ENCODE measurements around the gene FAT2. TPM values are rescaled to one million over a fixed set of nuclear protein-coding genes. Genes with fewer than 3 reads are reported as not detected.

The FAT2 gene
- total RNA-seq, 4 donors from 2014 or later: 0.13 to 5.6 (median 0.62) TPM; not detected in 1

DNA sequence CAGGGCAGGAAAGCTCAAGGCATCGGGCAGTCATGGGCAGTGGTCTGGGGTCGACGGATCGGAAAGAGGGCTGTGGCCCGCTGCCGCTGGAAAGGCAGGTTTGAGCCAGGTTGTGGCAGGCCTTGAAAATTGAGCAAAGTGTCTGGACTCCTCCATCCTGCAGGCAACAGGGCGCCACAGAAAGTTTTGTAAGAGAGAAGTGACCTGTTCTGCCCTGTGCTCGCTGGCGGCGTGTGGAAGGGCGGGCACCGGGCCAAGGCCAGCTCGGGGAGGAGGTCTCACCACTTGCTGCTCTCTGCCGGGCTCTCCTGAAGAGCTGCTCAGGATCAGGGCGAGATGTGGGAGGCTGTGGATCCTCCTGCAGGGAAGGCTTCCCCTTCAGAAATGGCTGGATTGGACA, 41.4 kb upstream of the FAT2 start:
- WGBS, 2 donors (ENCODE audit: low coverage in 1 of 2): 80 to 100% methylated on average over 2 to 4 of the region's 15 CpGs
- H3K27ac ChIP-seq: no peak overlapping the region
- no peak for ATAC-seq
- TF ChIP-seq EP300 (IDR thresholded peaks at IDR 0.05): no peak
- TF ChIP-seq POLR2A (IDR thresholded peaks at IDR 0.05): no peak
- no peak for TF ChIP-seq POLR2AphosphoS5 (IDR thresholded peaks at IDR 0.05)
- TF ChIP-seq, protein P1, sequence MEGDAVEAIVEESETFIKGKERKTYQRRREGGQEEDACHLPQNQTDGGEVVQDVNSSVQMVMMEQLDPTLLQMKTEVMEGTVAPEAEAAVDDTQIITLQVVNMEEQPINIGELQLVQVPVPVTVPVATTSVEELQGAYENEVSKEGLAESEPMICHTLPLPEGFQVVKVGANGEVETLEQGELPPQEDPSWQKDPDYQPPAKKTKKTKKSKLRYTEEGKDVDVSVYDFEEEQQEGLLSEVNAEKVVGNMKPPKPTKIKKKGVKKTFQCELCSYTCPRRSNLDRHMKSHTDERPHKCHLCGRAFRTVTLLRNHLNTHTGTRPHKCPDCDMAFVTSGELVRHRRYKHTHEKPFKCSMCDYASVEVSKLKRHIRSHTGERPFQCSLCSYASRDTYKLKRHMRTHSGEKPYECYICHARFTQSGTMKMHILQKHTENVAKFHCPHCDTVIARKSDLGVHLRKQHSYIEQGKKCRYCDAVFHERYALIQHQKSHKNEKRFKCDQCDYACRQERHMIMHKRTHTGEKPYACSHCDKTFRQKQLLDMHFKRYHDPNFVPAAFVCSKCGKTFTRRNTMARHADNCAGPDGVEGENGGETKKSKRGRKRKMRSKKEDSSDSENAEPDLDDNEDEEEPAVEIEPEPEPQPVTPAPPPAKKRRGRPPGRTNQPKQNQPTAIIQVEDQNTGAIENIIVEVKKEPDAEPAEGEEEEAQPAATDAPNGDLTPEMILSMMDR (IDR thresholded peaks at IDR 0.05): no peak
- no peak overlapping the region for H3K4me3 ChIP-seq
- H3K27me3 ChIP-seq: peaks cover 30% of the 10 kb centered on the region
- no peaks in the 10 kb centered on the region for H3K4me1 ChIP-seq
- no peaks in the 10 kb centered on the region for H3K9me3 ChIP-seq
- no peaks in the 10 kb centered on the region for H3K36me3 ChIP-seq

DNA sequence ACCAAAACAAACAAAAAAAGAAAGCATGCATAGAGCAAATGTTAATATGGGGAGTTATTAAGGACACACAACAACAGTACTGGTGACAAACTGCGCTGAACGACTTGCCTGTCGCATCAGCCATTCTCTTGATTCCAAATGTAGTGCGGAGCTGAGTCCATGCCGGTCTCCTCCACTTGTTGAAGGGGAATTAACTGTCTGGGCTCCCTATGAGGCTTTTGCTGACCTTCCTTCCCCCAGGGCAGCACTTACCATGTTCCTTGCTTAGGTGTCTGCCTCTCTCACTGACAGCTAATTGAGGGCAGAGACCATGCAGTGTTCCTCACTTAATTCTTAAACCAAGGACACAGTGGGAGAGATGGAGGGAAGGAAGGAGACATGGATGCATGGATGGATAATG, 40.8 kb upstream of the FAT2 start:
- no peaks in the 10 kb centered on the region for H3K36me3 ChIP-seq
- H3K4me1 ChIP-seq: no peaks in the 10 kb centered on the region
- TF ChIP-seq, protein P1 (IDR thresholded peaks at IDR 0.05): no peak
- no peak for TF ChIP-seq EP300 (IDR thresholded peaks at IDR 0.05)
- TF ChIP-seq POLR2A (IDR thresholded peaks at IDR 0.05): no peak
- no peak overlapping the region for H3K4me3 ChIP-seq
- no peak for ATAC-seq
- peaks cover 30% of the 10 kb centered on the region for H3K27me3 ChIP-seq
- 88% methylated on average over 5 of the region's 5 CpGs; no CpG with 5 or more reads in 1 of the 2 donors for WGBS, 2 donors (ENCODE audit: low coverage in 1 of 2)
- no peaks in the 10 kb centered on the region for H3K9me3 ChIP-seq
- H3K27ac ChIP-seq: no peak overlapping the region

DNA sequence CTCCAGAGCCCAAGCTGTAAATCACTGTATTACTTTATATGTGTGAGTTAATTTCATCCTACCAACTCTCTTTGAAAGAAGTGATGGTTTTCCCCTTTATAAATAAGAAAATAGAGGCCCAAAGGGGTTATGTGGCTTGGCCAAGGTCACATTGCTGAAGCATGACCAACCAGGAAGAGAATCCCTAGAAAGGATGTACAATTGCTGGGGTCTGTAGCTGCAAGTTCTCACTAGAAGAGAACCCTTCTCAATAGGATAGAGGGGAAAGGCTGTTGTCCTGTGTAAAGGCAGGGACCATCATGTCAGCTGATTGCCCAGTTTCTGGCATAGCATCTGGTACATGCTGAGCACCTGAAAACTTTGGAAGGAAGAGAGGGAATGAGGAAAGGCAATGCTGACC, 39.0 kb upstream of the FAT2 start:
- ATAC-seq: no peak
- Histone ChIP-seq H3K27me3 (peaks cover 19% of the 10 kb centered on the region), H3K4me1 (no peaks in the 10 kb centered on the region), H3K4me3 (no peak overlapping the region), H3K36me3 (no peaks in the 10 kb centered on the region), H3K9me3 (no peaks in the 10 kb centered on the region), H3K27ac (no peak overlapping the region)
- TF ChIP-seq, protein P1 (IDR thresholded peaks at IDR 0.05): no peak
- TF ChIP-seq POLR2A (IDR thresholded peaks at IDR 0.05): no peak
- TF ChIP-seq EP300 (IDR thresholded peaks at IDR 0.05): no peak
- no peak for TF ChIP-seq POLR2AphosphoS5 (IDR thresholded peaks at IDR 0.05)

DNA sequence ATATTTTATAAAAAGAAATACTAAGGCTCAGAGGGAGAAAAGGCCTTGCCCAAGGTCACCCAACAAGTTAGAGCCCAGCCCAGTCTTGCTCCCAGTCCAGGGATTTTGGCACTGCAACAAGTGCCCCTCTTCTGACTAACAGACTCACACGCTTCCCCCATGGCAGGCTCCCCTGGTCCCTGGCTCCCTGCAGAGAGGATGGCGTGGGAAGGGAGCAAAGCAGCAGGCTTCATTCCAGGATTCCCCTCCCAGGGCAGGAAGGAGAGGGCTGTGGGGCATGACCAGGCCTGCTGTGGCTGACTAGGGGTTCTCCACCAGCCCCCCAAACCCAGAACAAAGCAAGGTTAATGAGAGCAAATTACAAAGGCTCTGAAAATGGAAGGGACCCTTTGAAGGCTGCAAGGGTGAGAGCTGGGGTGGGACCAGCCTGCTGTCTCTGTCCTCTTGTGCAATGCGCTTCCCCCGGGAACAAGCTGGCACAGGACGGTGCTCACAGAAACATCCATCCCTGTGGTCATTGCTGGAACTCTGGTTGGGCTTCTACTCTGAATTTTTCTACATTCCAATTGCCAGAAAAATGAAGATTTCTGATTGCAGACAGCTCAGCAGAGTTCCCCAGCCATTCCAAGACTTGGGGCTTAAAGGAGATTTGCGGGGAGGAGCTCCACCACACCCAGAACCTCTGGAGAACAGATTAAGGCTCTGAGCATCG, 37.1 kb upstream of the FAT2 start:
- ATAC-seq: peak; percentile 53
- no peaks in the 10 kb centered on the region for H3K4me1 ChIP-seq
- H3K27ac ChIP-seq: no peak overlapping the region
- no peak overlapping the region for H3K4me3 ChIP-seq
- peaks cover 10% of the 10 kb centered on the region for H3K27me3 ChIP-seq
- H3K9me3 ChIP-seq: no peaks in the 10 kb centered on the region
- H3K36me3 ChIP-seq: no peaks in the 10 kb centered on the region
- 66 to 69% methylated on average over 2 to 5 of the region's 7 CpGs for WGBS, 2 donors (ENCODE audit: low coverage in 1 of 2)
- TF ChIP-seq POLR2AphosphoS5 (IDR thresholded peaks at IDR 0.05) (no peak), POLR2A (IDR thresholded peaks at IDR 0.05) (no peak), EP300 (IDR thresholded peaks at IDR 0.05) (no peak)
- TF ChIP-seq, protein P1 (IDR thresholded peaks at IDR 0.05): no peak

DNA sequence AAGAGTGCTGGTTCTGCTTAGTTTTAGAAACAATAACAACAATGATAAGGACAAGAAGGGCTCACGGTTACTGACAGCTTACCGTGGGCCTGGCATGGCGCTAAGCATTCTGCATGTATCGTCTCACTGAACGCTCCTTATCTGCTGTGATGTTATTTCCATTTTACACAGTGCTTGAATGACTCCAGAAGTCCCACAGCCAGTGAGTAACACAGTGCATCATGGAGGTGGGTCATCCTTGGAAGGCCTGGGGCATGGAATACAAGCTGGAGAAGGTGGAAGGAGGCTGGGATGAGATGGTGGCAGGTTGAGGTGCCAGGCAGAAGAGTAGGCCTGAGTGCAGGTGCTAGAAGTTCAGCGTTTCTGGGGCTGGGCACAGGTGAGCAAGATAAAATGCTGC, 36.5 kb upstream of the FAT2 start:
- Histone ChIP-seq H3K4me1 (no peaks in the 10 kb centered on the region), H3K27ac (no peak overlapping the region), H3K36me3 (no peaks in the 10 kb centered on the region), H3K4me3 (no peak overlapping the region), H3K27me3 (peaks cover 3% of the 10 kb centered on the region), H3K9me3 (no peaks in the 10 kb centered on the region)
- TF ChIP-seq, protein P1 (IDR thresholded peaks at IDR 0.05): no peak
- no peak for TF ChIP-seq EP300 (IDR thresholded peaks at IDR 0.05)
- TF ChIP-seq POLR2A (IDR thresholded peaks at IDR 0.05): no peak
- no peak for TF ChIP-seq POLR2AphosphoS5 (IDR thresholded peaks at IDR 0.05)
- no peak for ATAC-seq
- 73 to 74% methylated on average over 6 of the region's 6 CpGs for WGBS, 2 donors (ENCODE audit: low coverage in 1 of 2)

All from gastroesophageal sphincter (tissue), 4 donors.